Panc1 (cell line): ENCODE measurements around the gene ADCYAP1R1. TPM values are rescaled to one million over a fixed set of nuclear protein-coding genes. Genes with fewer than 3 reads are reported as not detected.
A peak's percentile ranks its signal among the peaks of the same experiment; 100 is the strongest.

Experiments used
- ATAC-seq: fragments of 200-7000 bp; cut with Tn5 transposase; 2 replicates; pipeline ENCODE4 v1.9.1; 2020; ENCODE audit warnings: mild to moderate bottlenecking, moderate library complexity
- BruUV-seq: library from RNA; stranded (reverse); fragments of 400-500 nt; replicated peaks from 2 replicates; lab custom pipeline; 2021; lab: Mats Ljungman, UMichigan
- CTCF ChIA-PET: fragments of 300-600 bp; sonication (Branson Sonifier 250); formaldehyde crosslinking; loops from one replicate; lab custom pipeline; 2022; ENCODE audit warnings: antibody characterized with exemption; lab: Charles Lee
- POLR2A ChIA-PET: fragments of 300-600 bp; sonication (Branson Sonifier 250); formaldehyde crosslinking; loops from one replicate; lab custom pipeline; 2022; ENCODE audit warnings: antibody characterized with exemption; lab: Charles Lee
- DNase-seq: peaks from one replicate; pipeline ENCODE4 v3.0.0-alpha.2; 2010; ENCODE audit warnings: low read depth, low spot score
- H3K27ac ChIP-seq: 2 replicates; pipeline ENCODE4 v1.5.1; 2011; ENCODE audit warnings: mild to moderate bottlenecking, low read length, inconsistent platforms
- H3K27me3 ChIP-seq: fragments of 200-500 bp; sonication (Bioruptor generic); 2 replicates; pipeline ENCODE4 v1.6.0; 2014; ENCODE audit warnings: low read length, inconsistent platforms; ENCODE audit not compliant: control insufficient read depth, insufficient read depth
- H3K36me3 ChIP-seq: fragments of 200-500 bp; sonication (Bioruptor generic); 2 replicates; pipeline ENCODE4 v1.5.1; 2014; ENCODE audit warnings: inconsistent platforms, mild to moderate bottlenecking, low read length, moderate library complexity; ENCODE audit not compliant: control insufficient read depth, insufficient read depth
- H3K4me1 ChIP-seq: 2 replicates; pipeline ENCODE4 v1.5.1; 2011; ENCODE audit warnings: inconsistent platforms, mild to moderate bottlenecking, low read length, moderate library complexity; ENCODE audit not compliant: control insufficient read depth, insufficient read depth
- H3K4me3 ChIP-seq, 2 experiments: 2 replicates each; pipeline ENCODE4 v1.5.1; 2011 to 2012; ENCODE audit warnings: low read depth in 2 of 2, low read length in 2 of 2, mild to moderate bottlenecking in 2 of 2, inconsistent platforms in 1 of 2, moderate library complexity in 1 of 2
- H3K9me3 ChIP-seq: fragments of 200-500 bp; sonication (Bioruptor generic); 2 replicates; pipeline ENCODE4 v1.5.1; 2014; ENCODE audit warnings: low read depth, mild to moderate bottlenecking, inconsistent platforms, low read length, moderate library complexity; ENCODE audit not compliant: control insufficient read depth, insufficient read depth
- CTCF ChIP-seq: fragments of 450-650 bp; IDR thresholded peaks from 2 replicates; pipeline ENCODE4 v1.5.1; 2017; ENCODE audit warnings: mild to moderate bottlenecking
- POLR2AphosphoS5 ChIP-seq: IDR thresholded peaks from 2 replicates; pipeline ENCODE4 v1.6.1; 2012; ENCODE audit warnings: mild to moderate bottlenecking, low read depth, low read length, moderate library complexity
- REST ChIP-seq, 2 experiments: IDR thresholded peaks; 2 replicates each; pipeline ENCODE4 v1.6.1; 2011 to 2012; ENCODE audit warnings: low read depth in 2 of 2, control low read depth in 1 of 2, low read length in 1 of 2, mild to moderate bottlenecking in 1 of 2, moderate library complexity in 1 of 2; ENCODE audit not compliant: insufficient read depth in 1 of 2
- SIN3A ChIP-seq: IDR thresholded peaks from 2 replicates; pipeline ENCODE4 v1.6.1; 2012; ENCODE audit warnings: low read depth, mild to moderate bottlenecking, low read length, moderate library complexity, borderline replicate concordance; ENCODE audit not compliant: insufficient read depth
- TCF7L2 ChIP-seq: IDR thresholded peaks from 2 replicates; pipeline ENCODE4 v1.6.1; 2011; ENCODE audit warnings: mild to moderate bottlenecking, low read depth, low read length, inconsistent platforms
- in situ Hi-C: cut with HindIII; loops from 2 replicates; pipeline ENCODE4 v1.10.0; 2016; ENCODE audit warnings: low sequenced_read_pairs, low pct_unique_long_range_greater_than_20kb
- intact Hi-C: fragments of 100-400 bp; cut with micrococcal nuclease; formaldehyde crosslinking; loops from one replicate; pipeline ENCODE4 v1.10.0; 2022; ENCODE audit not compliant: unreplicated experiment
- total RNA-seq: library from RNA; stranded (reverse); gene quantifications from one replicate; pipeline ENCODE4 v1.2.1, GENCODE V29; 2021; ENCODE audit not compliant: unreplicated experiment

Gene ADCYAP1R1
- total RNA-seq, 1 experiment from 2014 or later: not detected

- H3K9me3 ChIP-seq: no peaks in the 10 kb centered on the region
- BruUV-seq: no TSS peak
- H3K27me3 ChIP-seq: peaks cover 8% of the 10 kb centered on the region; the same call in 1 of the 2 replicates
- in situ Hi-C loops: no loop called here
- ATAC-seq (0 out of 2 replicates have a peak, but pooled peaks have one; percentile 17), DNase-seq (no peak)
- POLR2A ChIA-PET: no interaction called here
- H3K36me3 ChIP-seq: no peaks in the 10 kb centered on the region; the same call in 1 of the 2 replicates
- intact Hi-C loops: no loop called here
- no peaks in the 10 kb centered on the region for H3K4me1 ChIP-seq
- H3K4me3 ChIP-seq: no peak overlapping the region
- H3K27ac ChIP-seq: no peak overlapping the region
- TF ChIP-seq REST (IDR thresholded peaks at IDR 0.05; ENCODE audit: insufficient read depth in 1 of 2, low read depth in 2 of 2, low read length in 1 of 2) (no peak), TCF7L2 (no peak), CTCF (peak; percentile 58; the same call in 1 of the 2 replicates), SIN3A (no peak), POLR2AphosphoS5 (no peak)
- CTCF ChIA-PET: interaction anchor here (1.5 kb wide), 1 partner anchor 66 kb away, joined by 4 read pairs; no protein-coding TSS in a partner anchor
Measured at GRCh38 chr7:31056775-31057346, 4.8 kb downstream of the ADCYAP1R1 start.

- peaks cover 6% of the 10 kb centered on the region; the same call in 1 of the 2 replicates for H3K27me3 ChIP-seq
- ChIA-PET POLR2A (no interaction called here), CTCF (no interaction called here)
- H3K9me3 ChIP-seq: no peaks in the 10 kb centered on the region
- no peak overlapping the region for H3K27ac ChIP-seq
- no peaks in the 10 kb centered on the region for H3K36me3 ChIP-seq
- no peaks in the 10 kb centered on the region for H3K4me1 ChIP-seq
- TF ChIP-seq TCF7L2: no peak
- no peak for TF ChIP-seq POLR2AphosphoS5
- no peak for TF ChIP-seq REST (IDR thresholded peaks at IDR 0.05; ENCODE audit: insufficient read depth in 1 of 2, low read depth in 2 of 2, low read length in 1 of 2)
- no peak for TF ChIP-seq SIN3A
- no peak for TF ChIP-seq CTCF
- no peak overlapping the region for H3K4me3 ChIP-seq
- ATAC-seq: peak; percentile 19; the same call in 1 of the 2 replicates
- intact Hi-C loops: no loop called here
- DNase-seq: no peak
- no TSS peak for BruUV-seq
- in situ Hi-C loops: no loop called here
Measured at GRCh38 chr7:31058122-31058521, 6.0 kb downstream of the ADCYAP1R1 start.
